GM19467 (cell line): ENCODE measurements around the gene SPOCK1.
"Not testable (repeated sequence)": the region's sequence is repeated elsewhere in the genome, so short reads cannot be mapped to it uniquely, and the experiment has no call there.

ENCODE experiments used
- ATAC-seq: cut with Tn5 transposase; IDR thresholded peaks from one replicate; pipeline ENCODE4 v1.9.1; 2021; ENCODE audit warnings: mild to moderate bottlenecking, moderate library complexity; ENCODE audit not compliant: unreplicated experiment

The SPOCK1 gene

GRCh38 chr5:137233726-137234125, 265.4 kb downstream of the SPOCK1 start:
- no peak for ATAC-seq

- ATAC-seq: not testable (repeated sequence)
These were observed 265.8 kb downstream of the SPOCK1 start for GRCh38 chr5:137233304-137233703.

GRCh38 chr5:137231540-137231939, 267.6 kb downstream of the SPOCK1 start:
- no peak for ATAC-seq

- no peak for ATAC-seq
These were observed 270.3 kb downstream of the SPOCK1 start for GRCh38 chr5:137228816-137229215.

- no peak for ATAC-seq
These were observed 273.0 kb downstream of the SPOCK1 start for GRCh38 chr5:137226081-137226480.

- ATAC-seq: no peak
These were observed 275.5 kb downstream of the SPOCK1 start for GRCh38 chr5:137223324-137224295.

- no peak for ATAC-seq
These were observed 277.2 kb downstream of the SPOCK1 start for GRCh38 chr5:137221943-137222342.

- ATAC-seq: peak; percentile 59
These were observed 278.6 kb downstream of the SPOCK1 start for GRCh38 chr5:137220523-137220927.

- ATAC-seq: no peak
These were observed 280.2 kb downstream of the SPOCK1 start for GRCh38 chr5:137218896-137219295.

GRCh38 chr5:137218471-137218870, 280.7 kb downstream of the SPOCK1 start:
- no peak for ATAC-seq

- ATAC-seq: no peak
These were observed 281.4 kb downstream of the SPOCK1 start for GRCh38 chr5:137217599-137218200.

GRCh38 chr5:137216976-137217598, 282.0 kb downstream of the SPOCK1 start:
- ATAC-seq: no peak

GRCh38 chr5:137215780-137216179, 283.3 kb downstream of the SPOCK1 start:
- no peak for ATAC-seq

GRCh38 chr5:137215261-137215660, 283.9 kb downstream of the SPOCK1 start:
- ATAC-seq: no peak

GRCh38 chr5:137214446-137215189, 284.5 kb downstream of the SPOCK1 start:
- ATAC-seq: no peak

- ATAC-seq: no peak
These were observed 286.7 kb downstream of the SPOCK1 start for GRCh38 chr5:137212471-137212870.

GRCh38 chr5:137209232-137209809, 289.8 kb downstream of the SPOCK1 start:
- ATAC-seq: no peak

GRCh38 chr5:137207023-137207760, 291.9 kb downstream of the SPOCK1 start:
- no peak for ATAC-seq

- no peak for ATAC-seq
These were observed 293.0 kb downstream of the SPOCK1 start for GRCh38 chr5:137206030-137206715.
